Activated CD4-positive, alpha-beta T cell treated with anti-CD3 and anti-CD28 coated beads, Interleukin-2, amount 10 ng/mL, durations not matched to agents 7 days and 5 days (primary cell): ENCODE measurements around the gene GLI2. TPM values are rescaled to one million over a fixed set of nuclear protein-coding genes. Genes with fewer than 3 reads are reported as not detected.

ENCODE experiments used
- CTCF ChIA-PET: fragments of 350-600 bp; sonication (Branson Sonifier 250); formaldehyde crosslinking; loops from one replicate; lab custom pipeline; 2021; ENCODE audit warnings: antibody characterized with exemption; lab: Charles Lee
- POLR2A ChIA-PET: fragments of 350-600 bp; sonication (Branson Sonifier 250); formaldehyde crosslinking; loops from one replicate; lab custom pipeline; 2021; ENCODE audit warnings: antibody characterized with exemption; lab: Charles Lee
- DNase-seq: peaks from one replicate; pipeline ENCODE4 v3.0.0-alpha.2; 2020
- H3K27ac Mint-ChIP-seq: one replicate; pipeline ENCODE4 v1.8.0; 2021; ENCODE audit warnings: mild to moderate bottlenecking, moderate library complexity, mixed read lengths
- H3K27me3 Mint-ChIP-seq: one replicate; pipeline ENCODE4 v1.8.0; 2021; ENCODE audit warnings: mixed read lengths
- H3K36me3 Mint-ChIP-seq: one replicate; pipeline ENCODE4 v1.8.0; 2021; ENCODE audit warnings: low read depth, mixed read lengths
- H3K4me1 Mint-ChIP-seq: one replicate; pipeline ENCODE4 v1.8.0; 2021; ENCODE audit warnings: mixed read lengths
- H3K4me3 Mint-ChIP-seq: one replicate; pipeline ENCODE4 v1.8.0; 2021; ENCODE audit warnings: mild to moderate bottlenecking, moderate library complexity, mixed read lengths
- H3K9me3 Mint-ChIP-seq: one replicate; pipeline ENCODE4 v1.8.0; 2021; ENCODE audit warnings: mixed read lengths
- total RNA-seq, 2 experiments: library from RNA; stranded (reverse); gene quantifications; one replicate each; pipeline ENCODE4 v1.2.3, GENCODE V29; 2021

Gene GLI2
- total RNA-seq, 2 experiments from 2014 or later = 0.07 to 0.12 TPM

GRCh38 chr2:120766470-120767351, 31.0 kb downstream of the GLI2 start:
- no peaks in the 10 kb centered on the region for H3K36me3 Mint-ChIP-seq
- no peak overlapping the region for H3K27ac Mint-ChIP-seq
- H3K9me3 Mint-ChIP-seq = no peaks in the 10 kb centered on the region
- H3K27me3 Mint-ChIP-seq = no peaks in the 10 kb centered on the region
- POLR2A ChIA-PET = no interaction called here
- no peaks in the 10 kb centered on the region for H3K4me1 Mint-ChIP-seq
- no peak overlapping the region for H3K4me3 Mint-ChIP-seq
- DNase-seq = no peak
- CTCF ChIA-PET = no interaction called here

DNA sequence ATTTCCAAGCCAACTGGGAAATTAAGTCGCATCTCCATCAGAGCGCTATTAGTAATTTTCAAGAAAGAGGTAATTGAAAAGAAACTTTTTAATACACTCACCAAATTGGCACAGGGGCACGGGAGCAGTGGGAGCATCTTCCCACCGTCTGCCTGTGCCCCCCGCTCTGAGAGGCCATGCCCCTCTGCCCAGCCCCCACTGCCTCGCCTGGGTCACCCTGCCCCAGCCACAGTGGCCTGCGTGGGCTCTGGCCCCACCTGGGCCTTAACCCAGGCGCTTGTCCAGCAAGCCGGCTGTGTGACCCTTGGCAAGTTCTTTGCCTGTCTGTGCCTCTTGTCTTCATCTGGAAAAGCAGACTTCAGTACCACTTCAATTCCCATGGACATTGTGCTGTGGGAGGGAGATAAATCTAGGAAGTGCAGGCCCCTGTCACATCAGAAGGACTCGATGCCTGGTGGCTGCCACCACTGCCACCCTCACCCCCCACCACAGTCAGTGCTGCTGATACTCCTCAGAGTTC, 31.9 kb downstream of the GLI2 start:
- Mint-ChIP-seq H3K27me3 (no peaks in the 10 kb centered on the region), H3K4me3 (no peak overlapping the region), H3K9me3 (no peaks in the 10 kb centered on the region), H3K27ac (no peak overlapping the region), H3K4me1 (no peaks in the 10 kb centered on the region), H3K36me3 (no peaks in the 10 kb centered on the region)
- ChIA-PET CTCF (no interaction called here), POLR2A (no interaction called here)
- DNase-seq = no peak

GRCh38 chr2:120768112-120769048, 32.7 kb downstream of the GLI2 start:
- H3K4me3 Mint-ChIP-seq = no peak overlapping the region
- no peaks in the 10 kb centered on the region for H3K4me1 Mint-ChIP-seq
- no peaks in the 10 kb centered on the region for H3K36me3 Mint-ChIP-seq
- no peak for DNase-seq
- H3K9me3 Mint-ChIP-seq = no peaks in the 10 kb centered on the region
- no peak overlapping the region for H3K27ac Mint-ChIP-seq
- POLR2A ChIA-PET = no interaction called here
- H3K27me3 Mint-ChIP-seq = no peaks in the 10 kb centered on the region
- CTCF ChIA-PET = no interaction called here

GRCh38 chr2:120769076-120769786, 33.6 kb downstream of the GLI2 start:
- no peaks in the 10 kb centered on the region for H3K27me3 Mint-ChIP-seq
- DNase-seq = no peak
- ChIA-PET CTCF (interaction anchor here (0.5 kb wide), 1 partner anchor 58 kb away, joined by 3 read pairs; no protein-coding TSS in a partner anchor), POLR2A (interaction anchor here (0.6 kb wide), 1 partner anchor 97 kb away, joined by 4 read pairs; no protein-coding TSS in a partner anchor)
- no peak overlapping the region for H3K27ac Mint-ChIP-seq
- no peaks in the 10 kb centered on the region for H3K9me3 Mint-ChIP-seq
- H3K36me3 Mint-ChIP-seq = no peaks in the 10 kb centered on the region
- no peaks in the 10 kb centered on the region for H3K4me1 Mint-ChIP-seq
- H3K4me3 Mint-ChIP-seq = no peak overlapping the region

DNA sequence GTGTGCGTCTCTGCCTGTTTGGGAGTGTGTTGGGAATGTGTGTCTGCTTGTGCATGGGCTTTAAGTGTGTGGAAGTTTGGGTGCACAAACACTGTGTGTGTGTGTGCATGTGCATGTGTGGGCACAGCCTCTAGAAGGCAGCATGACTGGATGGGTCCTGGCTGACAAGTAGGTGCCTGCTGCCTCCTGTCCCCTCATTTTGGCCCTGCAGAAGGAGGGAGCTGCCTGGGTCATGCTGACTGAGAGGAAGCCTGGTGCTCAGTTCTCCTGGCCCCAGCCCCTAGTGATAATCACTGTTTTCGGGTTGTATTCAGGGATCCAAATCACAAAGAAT, 34.1 kb downstream of the GLI2 start:
- Mint-ChIP-seq H3K27ac (no peak overlapping the region), H3K4me3 (no peak overlapping the region), H3K36me3 (no peaks in the 10 kb centered on the region), H3K4me1 (no peaks in the 10 kb centered on the region), H3K9me3 (no peaks in the 10 kb centered on the region), H3K27me3 (no peaks in the 10 kb centered on the region)
- POLR2A ChIA-PET = interaction anchor here (0.6 kb wide), 1 partner anchor 97 kb away, joined by 4 read pairs; no protein-coding TSS in a partner anchor
- CTCF ChIA-PET = interaction anchor here (0.5 kb wide), 1 partner anchor 59 kb away, joined by 3 read pairs; no protein-coding TSS in a partner anchor
- no peak for DNase-seq

DNA sequence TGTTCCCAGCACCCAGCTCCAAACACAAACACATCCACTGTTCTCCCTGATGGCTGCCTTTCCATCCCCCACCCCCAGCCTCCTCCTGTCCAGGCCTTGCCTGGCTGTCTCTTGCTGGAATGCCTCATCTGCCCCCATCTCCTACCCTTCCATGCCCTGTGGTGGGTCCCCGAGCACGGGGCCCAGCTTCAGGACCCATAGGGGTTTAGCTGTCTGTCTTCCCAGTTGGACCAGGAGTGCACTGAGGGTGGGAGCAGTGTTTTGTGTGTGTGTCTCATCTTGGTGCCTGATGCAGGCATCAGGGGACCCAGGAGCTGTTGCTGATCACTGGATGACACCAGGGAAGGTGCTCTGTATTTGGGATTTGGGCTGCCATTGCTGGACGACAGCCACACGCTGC, 34.5 kb downstream of the GLI2 start:
- no peaks in the 10 kb centered on the region for H3K9me3 Mint-ChIP-seq
- H3K36me3 Mint-ChIP-seq = no peaks in the 10 kb centered on the region
- POLR2A ChIA-PET = interaction anchor here (0.6 kb wide), 1 partner anchor 98 kb away, joined by 4 read pairs; no protein-coding TSS in a partner anchor
- no peaks in the 10 kb centered on the region for H3K27me3 Mint-ChIP-seq
- no peaks in the 10 kb centered on the region for H3K4me1 Mint-ChIP-seq
- H3K4me3 Mint-ChIP-seq = no peak overlapping the region
- no peak for DNase-seq
- no peak overlapping the region for H3K27ac Mint-ChIP-seq
- CTCF ChIA-PET = no interaction called here

- H3K9me3 Mint-ChIP-seq = no peaks in the 10 kb centered on the region
- H3K36me3 Mint-ChIP-seq = no peaks in the 10 kb centered on the region
- no peak overlapping the region for H3K27ac Mint-ChIP-seq
- no peaks in the 10 kb centered on the region for H3K27me3 Mint-ChIP-seq
- H3K4me3 Mint-ChIP-seq = no peak overlapping the region
- ChIA-PET CTCF (no interaction called here), POLR2A (no interaction called here)
- DNase-seq = no peak
- H3K4me1 Mint-ChIP-seq = no peaks in the 10 kb centered on the region
These were observed 35.0 kb downstream of the GLI2 start for GRCh38 chr2:120770641-120771040.

GRCh38 chr2:120771111-120771780, 35.6 kb downstream of the GLI2 start:
- DNase-seq = no peak
- no peak overlapping the region for H3K4me3 Mint-ChIP-seq
- H3K36me3 Mint-ChIP-seq = no peaks in the 10 kb centered on the region
- no peaks in the 10 kb centered on the region for H3K27me3 Mint-ChIP-seq
- no peak overlapping the region for H3K27ac Mint-ChIP-seq
- H3K9me3 Mint-ChIP-seq = no peaks in the 10 kb centered on the region
- no peaks in the 10 kb centered on the region for H3K4me1 Mint-ChIP-seq
- POLR2A ChIA-PET = no interaction called here
- CTCF ChIA-PET = no interaction called here

GRCh38 chr2:120771781-120772208, 36.1 kb downstream of the GLI2 start:
- Mint-ChIP-seq H3K27me3 (no peaks in the 10 kb centered on the region), H3K27ac (no peak overlapping the region), H3K4me3 (no peak overlapping the region), H3K4me1 (no peaks in the 10 kb centered on the region), H3K9me3 (no peaks in the 10 kb centered on the region), H3K36me3 (no peaks in the 10 kb centered on the region)
- ChIA-PET POLR2A (no interaction called here), CTCF (no interaction called here)
- DNase-seq = no peak

GRCh38 chr2:120772261-120772660, 36.6 kb downstream of the GLI2 start:
- CTCF ChIA-PET = no interaction called here
- POLR2A ChIA-PET = no interaction called here
- Mint-ChIP-seq H3K4me1 (no peaks in the 10 kb centered on the region), H3K36me3 (no peaks in the 10 kb centered on the region), H3K4me3 (no peak overlapping the region), H3K27ac (no peak overlapping the region), H3K27me3 (no peaks in the 10 kb centered on the region), H3K9me3 (no peaks in the 10 kb centered on the region)
- no peak for DNase-seq

DNA sequence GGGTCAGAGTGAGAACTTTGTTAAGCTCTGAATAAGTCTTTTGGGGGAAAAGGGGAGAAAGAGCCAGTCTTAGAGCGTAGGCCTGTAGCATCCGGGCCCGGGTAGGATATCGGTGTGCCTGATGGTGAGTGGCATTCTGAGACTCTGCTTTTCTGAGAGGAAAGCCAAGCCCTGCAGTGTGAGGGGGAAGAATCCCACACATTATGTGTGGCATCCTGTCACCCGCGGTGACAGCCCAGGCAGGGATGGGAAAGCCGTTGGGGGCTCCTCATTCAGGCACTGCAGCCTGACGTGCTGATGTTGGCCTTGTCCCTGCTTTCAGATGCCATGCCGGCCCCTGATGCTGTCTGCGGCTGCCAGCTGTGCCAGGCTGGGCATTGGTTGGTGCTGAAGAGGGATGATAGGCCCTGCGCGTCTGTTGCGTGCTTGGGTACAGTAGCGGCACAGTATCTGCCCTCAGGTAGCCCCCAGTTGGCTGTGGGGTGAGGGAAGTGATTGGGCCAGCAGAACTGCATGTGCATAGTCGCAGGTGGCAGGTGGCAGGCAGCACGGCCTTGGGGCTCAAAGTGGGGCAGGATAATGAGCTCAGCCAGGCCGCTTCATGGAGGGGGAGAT, 37.6 kb downstream of the GLI2 start:
- ChIA-PET CTCF (interaction anchor here (0.6 kb wide), 1 partner anchor 1114 kb away, joined by 3 read pairs; no protein-coding TSS in a partner anchor), POLR2A (no interaction called here)
- no peak overlapping the region for H3K27ac Mint-ChIP-seq
- no peak for DNase-seq
- H3K4me1 Mint-ChIP-seq = no peaks in the 10 kb centered on the region
- H3K36me3 Mint-ChIP-seq = no peaks in the 10 kb centered on the region
- H3K27me3 Mint-ChIP-seq = no peaks in the 10 kb centered on the region
- H3K9me3 Mint-ChIP-seq = no peaks in the 10 kb centered on the region
- H3K4me3 Mint-ChIP-seq = no peak overlapping the region
